Eye (tissue), 1 donor: ENCODE data around the gene HIGD1A.
A peak's percentile ranks its signal among the peaks of the same experiment; 100 is the strongest.

Source experiments
- DNase-seq: peaks from one replicate; pipeline ENCODE4 v3.0.0-alpha.2; 2015

HIGD1A gene

GRCh38 chr3:42796332-42796885 lies 7.9 kb downstream of the HIGD1A start:
- no peak for DNase-seq

- DNase-seq, result no peak
Measured at GRCh38 chr3:42795621-42796181, 8.6 kb downstream of the HIGD1A start.

- no peak for DNase-seq
Measured at GRCh38 chr3:42790714-42791229, 13.5 kb downstream of the HIGD1A start.

- no peak for DNase-seq
Measured at GRCh38 chr3:42786631-42787030, 17.7 kb downstream of the HIGD1A start.

GRCh38 chr3:42786212-42786611 lies 18.1 kb downstream of the HIGD1A start:
- DNase-seq, result no peak

GRCh38 chr3:42780892-42781700 lies 23.2 kb downstream of the HIGD1A start:
- DNase-seq, result peak; percentile 93

- no peak for DNase-seq
Measured at GRCh38 chr3:42780398-42780797, 23.9 kb downstream of the HIGD1A start.

- DNase-seq, result peak; percentile 13
Measured at GRCh38 chr3:42778644-42779043, 25.6 kb downstream of the HIGD1A start.

GRCh38 chr3:42773409-42773751 lies 30.9 kb downstream of the HIGD1A start:
- DNase-seq, result no peak

- peak; percentile 98 for DNase-seq
Measured at GRCh38 chr3:42772670-42773408, 31.5 kb downstream of the HIGD1A start, which contains the start of gene CCDC13. Gene CCDC13, minus strand, starts transcription at chr3:42773253. Its CDS starts 14,908 bp downstream, at chr3:42758345.

GRCh38 chr3:42771271-42771670 lies 33.0 kb downstream of the HIGD1A start:
- no peak for DNase-seq

- no peak for DNase-seq
Measured at GRCh38 chr3:42769477-42770131, 34.7 kb downstream of the HIGD1A start.

GRCh38 chr3:42764561-42765295 lies 39.6 kb downstream of the HIGD1A start:
- no peak for DNase-seq

- DNase-seq, result no peak
Measured at GRCh38 chr3:42764115-42764514, 40.2 kb downstream of the HIGD1A start.

GRCh38 chr3:42763021-42763420 lies 41.3 kb downstream of the HIGD1A start:
- no peak for DNase-seq

- no peak for DNase-seq
Measured at GRCh38 chr3:42762046-42762724, 42.1 kb downstream of the HIGD1A start.

GRCh38 chr3:42758126-42758525 lies 46.2 kb downstream of the HIGD1A start:
- no peak for DNase-seq

GRCh38 chr3:42756681-42757213 lies 47.5 kb downstream of the HIGD1A start:
- no peak for DNase-seq

GRCh38 chr3:42755681-42756578 lies 48.4 kb downstream of the HIGD1A start:
- DNase-seq, result peak; percentile 31

- no peak for DNase-seq
Measured at GRCh38 chr3:42753757-42754156, 50.5 kb downstream of the HIGD1A start.
